ENCODE measurements around the gene MDH1.

GRCh38 chr2:63589148-63589958, 590 bp downstream of the MDH1 start:
- TF ChIP-seq ZNF274 (IDR thresholded peaks at IDR 0.05; ENCODE audit: low read depth, low read length), result no peak
- no peak for TF ChIP-seq YY1 (IDR thresholded peaks at IDR 0.05; ENCODE audit: insufficient read depth, insufficient read length)
